ENCODE measurements around the gene PXYLP1. TPM values are rescaled to one million over a fixed set of nuclear protein-coding genes. Genes with fewer than 3 reads are reported as not detected.
A peak's percentile ranks its signal among the peaks of the same experiment; 100 is the strongest.

Gene PXYLP1
- total and polyA plus RNA-seq, 2 of the 8 experiments (the other 6 are each of a cell fraction or from before 2014, with no cell fraction given): 19.4 to 20.6 TPM

- Histone ChIP-seq H2BK12ac (ENCODE audit: low read depth, low read length) (no peak overlapping the region), H3K27me3 (replicated peaks in 1 of 4; ENCODE audit: control insufficient read depth in 3 of 4, extremely low read depth in 1 of 4, insufficient read depth in 3 of 4, low read length in 3 of 4) (no peaks in the 10 kb centered on the region), H3K79me2 (ENCODE audit: control insufficient read depth in 1 of 2, insufficient read depth in 2 of 2, low read length in 2 of 2) (0 out of 4 replicates have a peak, but pooled peaks cover 0 to 2% of the 10 kb centered on the region in 2 experiments), H2BK15ac (ENCODE audit: low read length) (peak overlapping the region; percentile 12; the same call in 1 of the 2 replicates), H3K23me2 (ENCODE audit: low read depth, low read length) (no peaks in the 10 kb centered on the region), H3K9me3 (ENCODE audit: insufficient read depth in 2 of 2, low read depth in 1 of 2, low read length in 1 of 2) (no peaks in the 10 kb centered on the region), H2BK120ac (replicated peaks; ENCODE audit: low read depth, low read length) (no peak overlapping the region), H2BK5ac (ENCODE audit: low read depth, low read length) (no peak overlapping the region), H2AK5ac (ENCODE audit: low read depth, low read length) (no peak overlapping the region), H4K8ac (ENCODE audit: extremely low read depth, insufficient read depth, low read length) (no peak overlapping the region), H3K36me3 (ENCODE audit: control insufficient read depth in 2 of 4, insufficient read depth in 4 of 4, low read length in 3 of 4) (no peaks in the 10 kb centered on the region; a peak in 1 of 8 replicates), H4K20me1 (replicated peaks in 1 of 2; ENCODE audit: control insufficient read depth in 1 of 2, insufficient read depth in 2 of 2, low read length in 2 of 2) (peaks cover 4 to 7% of the 10 kb centered on the region in 2 experiments), H3K23ac (ENCODE audit: insufficient read length) (no peak overlapping the region), H3K14ac (ENCODE audit: insufficient read length) (no peak overlapping the region), H3K56ac (replicated peaks; ENCODE audit: insufficient read length, low read depth, low read length) (no peak overlapping the region), H2BK20ac (ENCODE audit: low read length) (no peak overlapping the region), H3K4ac (replicated peaks; ENCODE audit: insufficient read length, low read depth, low read length) (no peak overlapping the region), H3K4me3 (ENCODE audit: extremely low read depth in 1 of 4, insufficient read depth in 2 of 4, low read depth in 3 of 4, low read length in 4 of 4) (no peak overlapping the region), H4K5ac (ENCODE audit: insufficient read length, low read depth, low read length) (no peak overlapping the region), H3K27ac (ENCODE audit: low read depth, low read length) (no peak overlapping the region), H3K18ac (ENCODE audit: extremely low read depth, low read length) (no peak overlapping the region), H3K9ac (replicated peaks in 1 of 4; ENCODE audit: extremely low read depth in 1 of 4, low read depth in 3 of 4, low read length in 3 of 4) (no peak overlapping the region), H2AFZ (ENCODE audit: low read length) (no peak overlapping the region), H3K4me2 (ENCODE audit: insufficient read depth in 1 of 2, low read depth in 2 of 2, low read length in 2 of 2) (no peak overlapping the region), H3K4me1 (replicated peaks in 1 of 4; ENCODE audit: control insufficient read depth in 3 of 4, insufficient read depth in 4 of 4, low read length in 3 of 4) (peaks cover 0 to 5% (median 0%) of the 10 kb centered on the region in 4 experiments; a peak in 3 of 7 replicates), H3K79me1 (ENCODE audit: low read depth, low read length) (no peaks in the 10 kb centered on the region; the same call in 1 of the 2 replicates), H4K91ac (replicated peaks; ENCODE audit: insufficient read length, low read length) (no peak overlapping the region)
- POLR2A ChIA-PET (ENCODE audit: partially characterized antibody): no interaction called here
- CTCF ChIA-PET (ENCODE audit: partially characterized antibody): interaction anchor here (1.1 to 6.3 kb wide), 9 partner anchors 7 to 27 kb away, joined by 3 to 80 read pairs (median 9); partner anchors contain the start of gene PXYLP1
- DNase-seq (ENCODE audit: low read depth in 1 of 2, low spot score in 2 of 2) (no peak), FAIRE-seq (no peak)
- WGBS, 2 experiments (ENCODE audit: extremely low coverage in 1 of 2, insufficient coverage in 1 of 2, insufficient read length in 1 of 2, insufficient replicate concordance in 2 of 2, low coverage in 1 of 2, low lambda C conversion rate in 2 of 2, missing lambda C conversion rate in 1 of 2): 95% methylated on average over 2 of the region's 2 CpGs; no CpG with 5 or more reads in 1 of the 2 experiments
- TF ChIP-seq YY1 (IDR thresholded peaks at IDR 0.05; ENCODE audit: low read depth, low read length) (no peak), ASH2L (IDR thresholded peaks at IDR 0.05; ENCODE audit: low read length) (no peak), TAF1 (IDR thresholded peaks at IDR 0.05; ENCODE audit: low read depth, low read length) (no peak), GTF2F1 (IDR thresholded peaks at IDR 0.05; ENCODE audit: borderline replicate concordance, low read depth, low read length) (no peak), HDAC2 (IDR thresholded peaks at IDR 0.05; ENCODE audit: borderline replicate concordance in 1 of 2, low read depth in 2 of 2, low read length in 2 of 2) (no peak), BRCA1 (IDR thresholded peaks at IDR 0.05; ENCODE audit: low read depth, low read length) (no peak), SIRT6 (IDR thresholded peaks at IDR 0.05; ENCODE audit: low read length) (no peak), FOSL1 (IDR thresholded peaks at IDR 0.05; ENCODE audit: insufficient read depth, low read depth, low read length) (no peak), SIN3A (conservative IDR thresholded peaks at IDR 0.05 in 1 of 2, IDR thresholded peaks at IDR 0.05 in 1 of 2; ENCODE audit: low read depth in 1 of 2, low read length in 2 of 2) (no peak), RXRA (IDR thresholded peaks at IDR 0.05; ENCODE audit: insufficient read depth, low read depth, low read length) (no peak), TEAD4 (IDR thresholded peaks at IDR 0.05; ENCODE audit: low read depth, low read length) (no peak), CBX8 (IDR thresholded peaks at IDR 0.05; ENCODE audit: borderline replicate concordance, low read depth, low read length) (no peak), CREB1 (IDR thresholded peaks at IDR 0.05) (no peak), SIX5 (IDR thresholded peaks at IDR 0.05; ENCODE audit: low read depth, low read length) (no peak), TBP (IDR thresholded peaks at IDR 0.05; ENCODE audit: low read depth, low read length) (no peak)
These were observed 21.7 kb downstream of the PXYLP1 start for GRCh38 chr3:141253326-141253725.
